ENCODE data around the gene P4HA2.

Gene P4HA2

DNA sequence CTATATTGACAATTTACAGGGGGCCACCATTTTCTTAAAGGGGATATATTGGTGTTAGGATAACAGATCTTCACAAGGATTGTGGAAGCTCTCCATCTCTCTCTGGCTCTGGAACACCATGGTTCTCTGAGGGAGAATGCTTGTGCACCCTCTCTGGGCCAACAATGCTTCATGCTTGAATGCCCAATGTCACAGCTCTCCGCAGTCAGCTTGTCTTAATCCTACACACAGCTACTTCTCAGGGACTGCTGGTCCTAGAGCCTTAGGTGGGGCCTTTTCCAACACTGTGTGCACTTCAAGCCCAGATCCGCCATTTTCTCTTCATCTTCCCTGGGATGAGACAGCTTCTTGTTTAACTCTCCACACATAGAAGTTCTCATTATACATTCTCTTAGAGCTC is 22.9 kb upstream of the P4HA2 start:
- DNase-seq (ENCODE audit: low read depth), result no peak

DNA sequence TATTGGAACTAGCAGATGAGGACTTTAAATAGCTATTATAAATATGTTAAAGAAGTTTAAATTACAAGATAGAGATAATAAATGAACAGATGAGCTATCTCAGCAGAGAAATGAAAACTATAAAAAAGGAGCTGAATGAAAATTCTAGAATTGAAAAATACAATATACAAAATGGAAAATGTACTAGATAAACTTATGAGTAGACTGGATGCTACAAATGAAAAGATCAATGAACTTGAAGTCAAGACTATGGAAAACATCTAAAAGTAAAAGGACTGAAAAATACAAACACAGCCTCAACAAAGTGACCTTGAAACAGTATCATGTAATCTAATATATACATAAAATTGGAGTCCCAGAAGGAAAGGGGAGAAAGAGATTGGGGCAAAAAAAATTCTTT is 19.2 kb upstream of the P4HA2 start:
- DNase-seq (ENCODE audit: low read depth), result no peak

DNA sequence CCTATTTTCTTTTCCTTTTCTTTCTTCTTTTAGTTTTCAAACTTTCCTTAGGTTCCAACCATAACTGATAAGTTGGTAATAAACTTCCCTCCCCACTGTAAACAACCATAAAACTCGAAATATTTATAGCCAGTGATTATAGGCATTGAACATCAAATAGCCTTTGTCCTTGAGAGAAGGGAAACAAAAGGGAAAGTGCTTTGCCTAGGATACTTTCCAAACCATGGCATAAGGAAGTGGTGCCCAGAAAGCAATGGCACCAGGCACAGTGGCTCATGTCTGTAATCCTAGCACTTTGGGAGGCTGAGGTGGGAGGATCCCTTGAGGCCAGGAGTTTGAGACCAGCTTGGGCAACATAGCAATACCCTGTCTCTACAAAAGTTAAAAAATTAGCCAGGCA is 17.9 kb upstream of the P4HA2 start:
- no peak for DNase-seq (ENCODE audit: low read depth)

DNA sequence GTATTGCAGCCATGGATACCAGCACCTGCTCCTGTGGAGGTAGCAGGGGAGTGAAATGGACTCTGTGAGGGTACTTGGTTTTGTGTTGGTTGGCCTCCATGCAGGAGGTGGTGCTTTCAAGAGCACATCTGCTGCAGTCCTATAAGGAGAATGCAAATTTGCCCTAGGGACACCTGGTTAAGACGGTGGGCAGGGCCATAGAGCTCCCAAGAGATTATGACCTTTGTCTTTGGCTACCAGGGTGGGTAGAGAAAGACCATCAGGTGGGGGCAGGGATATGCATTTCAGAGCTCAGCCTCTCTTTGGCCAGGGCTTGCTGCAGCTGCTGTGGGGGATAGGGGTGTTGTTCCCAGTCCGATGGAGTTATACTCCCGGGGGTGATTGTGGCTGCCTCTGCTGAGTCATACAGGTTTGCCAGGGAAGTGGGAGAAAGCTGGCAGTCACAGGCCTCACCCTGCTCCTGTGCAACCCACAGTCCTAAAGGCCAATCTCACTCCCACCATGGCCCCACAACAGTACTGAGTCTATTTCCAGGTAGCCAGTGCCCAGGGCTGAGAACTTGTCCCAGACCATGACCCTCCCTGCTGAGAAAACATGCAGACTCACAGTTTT is 15.8 kb upstream of the P4HA2 start:
- no peak for DNase-seq (ENCODE audit: low read depth)

DNA sequence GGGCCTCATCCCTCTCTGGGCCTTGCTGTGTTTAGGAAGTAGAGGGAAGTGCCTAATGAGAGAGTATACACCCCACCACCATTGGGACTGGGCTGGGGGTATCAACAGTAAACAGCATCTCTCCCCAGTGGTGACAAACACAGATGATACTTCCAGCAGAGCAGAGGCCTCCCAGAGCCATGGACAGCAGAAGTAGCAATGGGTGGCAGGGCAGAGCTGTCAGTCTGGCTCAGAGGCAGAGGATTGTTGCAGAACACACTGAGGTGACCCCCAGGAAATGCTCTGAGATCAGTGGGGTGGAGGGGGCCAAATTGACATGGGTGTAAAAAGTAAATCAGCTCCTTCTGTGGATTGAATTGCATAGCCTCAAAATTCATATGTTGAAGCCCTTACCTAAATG is 12.1 kb upstream of the P4HA2 start:
- no peak for DNase-seq (ENCODE audit: low read depth)

DNA sequence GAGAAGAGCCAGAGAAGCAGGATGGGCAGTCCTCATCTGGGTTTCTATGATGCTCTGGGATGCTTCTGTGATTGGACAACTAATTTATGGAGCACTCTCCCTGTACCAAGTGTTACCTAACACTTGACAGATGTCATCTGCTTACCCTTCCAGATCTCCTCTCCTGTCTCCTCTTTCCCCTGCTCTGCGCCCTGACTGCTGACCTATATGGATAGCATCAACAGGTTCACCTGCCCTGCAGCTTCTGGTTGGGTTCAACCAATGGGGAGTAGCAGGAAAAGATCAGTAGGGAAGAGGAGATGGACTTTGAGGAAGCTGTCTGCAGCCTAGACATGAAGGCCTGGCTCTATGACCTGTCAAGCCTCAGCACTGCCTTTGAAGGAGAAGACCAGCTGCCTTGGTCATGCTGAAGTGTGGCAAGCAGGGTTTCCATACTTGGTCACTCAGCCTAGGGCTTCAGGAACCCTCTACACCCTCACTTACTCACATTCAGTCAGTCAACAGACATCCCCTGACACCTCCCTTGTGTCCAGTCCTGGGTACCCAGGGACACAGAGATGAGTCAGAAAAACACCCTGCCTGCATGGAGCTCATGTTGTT is 11.3 kb upstream of the P4HA2 start:
- DNase-seq (ENCODE audit: low read depth), result no peak

DNA sequence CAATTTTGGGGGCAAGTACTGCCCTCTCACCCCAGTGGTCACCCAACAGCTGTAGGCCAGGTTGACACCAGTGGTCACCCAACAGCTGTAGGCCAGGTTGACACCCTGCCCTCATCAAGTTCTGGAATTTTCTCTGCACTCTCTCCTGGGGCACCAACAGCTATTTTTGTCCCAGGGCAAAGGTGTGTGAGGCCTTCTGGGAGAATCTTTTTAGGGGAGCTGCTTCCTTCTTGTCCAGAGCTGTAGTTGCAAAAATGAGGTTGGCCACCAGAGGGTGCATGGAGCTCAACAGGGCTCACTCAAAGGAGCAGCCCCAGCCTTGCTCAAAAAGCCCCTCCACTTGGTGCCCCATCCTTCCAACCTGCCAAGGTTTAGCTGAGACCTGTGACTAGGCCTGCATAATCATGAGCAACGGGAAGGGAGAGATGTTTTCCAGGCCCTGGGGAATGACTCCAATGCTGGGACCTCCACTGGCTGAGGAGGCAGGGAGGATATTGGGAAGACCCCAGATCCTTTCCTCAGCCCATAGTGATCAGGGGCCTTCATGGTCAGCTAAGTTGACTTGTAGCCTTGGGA is 10.6 kb upstream of the P4HA2 start:
- peak; percentile 48 for DNase-seq (ENCODE audit: low read depth)

DNA sequence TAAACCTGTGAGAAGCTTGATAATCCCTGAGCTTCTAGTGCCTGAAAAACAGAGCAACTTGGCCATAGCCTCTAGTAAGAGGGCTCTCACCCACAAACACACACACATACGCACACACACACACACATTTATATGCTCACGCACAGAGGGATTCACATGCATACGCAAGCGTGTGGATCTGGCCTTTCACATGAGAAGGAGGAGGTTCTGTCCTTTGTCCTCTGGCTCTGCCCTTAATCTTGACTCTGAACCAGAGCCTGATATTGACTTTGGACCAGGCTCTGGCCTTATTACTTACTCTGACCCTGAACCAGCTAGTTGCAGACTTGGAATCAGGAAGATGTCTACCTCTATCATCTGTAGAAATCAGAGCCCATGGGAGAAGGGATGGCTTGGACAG is 10.0 kb upstream of the P4HA2 start:
- no peak for DNase-seq (ENCODE audit: low read depth)

DNA sequence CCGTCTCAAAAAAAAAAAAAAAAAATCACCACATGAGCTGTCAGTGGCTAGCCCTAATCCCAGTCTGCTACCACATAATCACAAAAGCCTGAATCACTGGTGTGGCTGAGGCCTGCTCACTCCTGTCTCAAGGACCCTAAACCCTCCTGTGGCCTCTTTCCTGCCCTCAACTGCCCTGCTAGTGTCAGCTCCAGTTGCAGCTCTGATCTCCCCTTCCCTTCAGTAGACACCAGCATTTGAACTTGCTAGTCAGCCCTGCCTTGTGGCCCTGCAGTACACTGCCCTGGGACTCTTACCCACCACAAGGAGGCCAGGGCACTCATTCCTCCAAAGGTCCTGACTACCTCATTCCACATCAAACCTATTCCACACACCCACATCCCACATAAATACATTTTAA is 9.5 kb upstream of the P4HA2 start:
- no peak for DNase-seq (ENCODE audit: low read depth)

DNA sequence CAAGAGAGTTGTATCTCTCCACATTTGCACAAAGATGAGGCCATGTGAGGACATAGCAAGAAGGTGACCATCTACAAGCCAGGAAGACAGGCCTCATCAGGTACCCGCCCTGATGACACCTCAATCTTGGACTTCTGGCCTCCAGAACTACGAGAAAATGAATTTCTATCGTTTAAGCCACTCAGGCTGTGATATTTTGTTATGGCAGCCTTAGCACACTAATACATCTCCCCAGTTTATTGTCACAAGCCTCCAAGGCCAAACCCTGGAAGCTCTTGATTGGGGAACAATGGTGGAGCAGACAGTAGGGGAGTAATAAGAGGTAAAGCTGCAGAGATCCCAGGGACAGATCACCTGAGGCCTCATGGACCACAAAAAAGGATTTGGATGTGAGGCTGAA is 7.7 kb upstream of the P4HA2 start:
- DNase-seq (ENCODE audit: low read depth), result no peak

DNA sequence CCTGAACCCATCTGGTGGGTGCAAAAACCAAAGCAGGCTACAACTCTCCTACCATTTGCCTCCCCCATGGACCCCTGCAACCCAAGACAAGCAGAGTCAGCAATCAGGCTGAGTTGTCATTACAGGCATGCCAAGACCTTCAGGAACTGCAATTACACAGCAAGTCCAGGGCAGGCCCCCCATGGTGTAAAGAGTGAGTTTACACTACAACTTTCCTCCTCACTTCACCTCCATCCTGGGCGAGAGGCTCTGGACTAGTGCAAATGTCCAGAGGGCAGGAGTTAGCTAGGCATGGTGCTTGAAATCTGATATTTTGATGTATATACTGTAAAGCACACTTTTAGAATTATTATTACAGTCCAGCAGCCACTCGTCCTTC is 7.0 kb upstream of the P4HA2 start:
- no peak for DNase-seq (ENCODE audit: low read depth)

DNA sequence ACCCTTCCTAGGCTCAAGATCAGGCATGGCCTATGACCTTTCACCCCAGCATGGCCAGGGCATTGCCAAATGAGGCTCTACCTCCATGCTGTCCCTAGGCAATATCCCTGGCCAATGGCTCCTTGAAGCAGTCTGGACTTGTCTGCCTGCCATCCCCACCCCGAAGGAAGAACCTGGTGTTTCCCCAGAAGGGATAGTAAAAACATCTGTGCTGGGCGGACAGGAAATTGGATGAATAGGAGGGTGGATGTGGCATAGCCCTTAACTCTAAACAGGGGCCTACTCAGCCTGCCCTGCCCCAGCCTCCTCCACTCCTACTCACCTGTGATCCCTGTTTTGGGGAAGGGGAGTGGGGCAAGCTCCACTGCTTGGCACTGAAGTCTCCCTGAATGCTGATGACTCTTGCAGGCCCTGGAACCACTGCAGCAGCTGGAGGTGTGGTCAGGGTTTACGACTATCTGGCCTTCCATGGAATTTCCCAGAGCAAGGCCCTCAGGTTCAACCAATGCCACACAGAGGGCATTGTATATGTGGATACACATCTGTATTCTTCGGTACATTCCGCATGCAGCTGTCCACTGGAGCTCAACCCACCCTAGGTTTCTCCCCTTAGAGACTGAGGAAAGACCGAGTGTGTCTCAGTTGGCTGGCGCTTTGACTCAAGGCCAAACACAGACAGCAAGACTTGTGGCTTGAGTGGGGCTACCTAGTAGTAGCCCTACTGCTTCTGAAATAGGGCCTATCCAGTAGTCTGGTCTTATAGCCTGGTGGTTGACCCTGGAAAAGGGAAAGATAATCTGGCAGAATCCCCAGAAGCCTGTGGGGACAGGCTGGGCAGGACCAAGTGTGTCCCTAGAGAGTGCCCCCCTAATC is 6.4 kb upstream of the P4HA2 start:
- no peak for DNase-seq (ENCODE audit: low read depth)

DNA sequence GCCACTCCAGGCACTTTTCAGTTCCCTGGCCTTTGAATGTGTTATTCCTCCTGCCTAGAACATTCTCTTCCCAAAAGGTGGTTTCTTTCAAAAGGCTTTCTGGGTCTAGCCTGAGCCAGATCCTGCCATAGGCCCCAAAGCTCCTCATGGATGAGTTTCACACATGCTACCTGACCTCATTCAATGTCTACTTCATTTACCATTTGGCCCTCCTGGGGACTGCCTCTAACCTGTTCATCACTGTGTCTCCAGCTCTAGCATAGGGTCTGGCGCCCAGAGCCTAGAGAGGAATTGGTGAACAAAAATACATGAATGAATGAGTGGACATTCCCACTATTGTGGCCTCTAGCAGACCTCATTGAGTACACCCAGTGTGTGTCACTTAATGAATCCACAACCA is 5.4 kb upstream of the P4HA2 start:
- DNase-seq (ENCODE audit: low read depth), result no peak

DNA sequence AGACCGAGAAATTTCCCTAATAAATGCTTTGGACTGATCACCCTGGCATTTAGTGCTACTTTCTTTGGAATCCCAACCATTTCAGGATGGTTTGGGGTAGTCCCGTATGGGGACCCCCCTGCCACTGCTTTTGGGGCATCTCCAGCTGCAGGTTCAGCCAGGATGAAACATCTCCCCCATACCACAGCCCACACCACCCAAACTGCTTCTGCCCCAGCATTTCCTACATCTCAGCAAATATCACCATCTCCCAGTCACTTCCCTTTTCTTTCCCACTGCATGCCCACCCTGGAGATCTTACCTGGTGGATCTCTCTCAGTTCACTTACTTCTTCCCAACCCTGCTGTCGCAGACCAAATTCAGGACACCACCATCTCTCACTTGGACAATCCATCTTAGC is 4.8 kb upstream of the P4HA2 start:
- DNase-seq (ENCODE audit: low read depth), result no peak

DNA sequence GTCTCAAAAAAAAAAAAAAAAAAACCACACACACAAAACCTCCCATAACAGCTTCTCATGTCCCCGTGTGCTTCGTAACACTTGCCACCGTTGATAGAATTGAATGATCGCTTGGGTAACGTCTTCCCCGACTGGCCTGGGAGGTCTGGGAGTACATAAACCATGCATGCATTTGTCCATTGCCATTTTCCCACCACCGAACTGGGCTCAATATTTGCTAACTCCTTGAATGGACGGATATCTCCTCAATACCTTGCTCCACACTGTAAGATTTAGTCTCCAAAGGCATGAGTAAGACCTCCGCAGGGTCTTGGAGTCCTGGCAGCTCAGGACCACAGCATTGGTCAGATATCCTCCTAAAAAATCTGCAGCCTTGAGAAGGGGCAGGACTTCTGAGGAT is 3.2 kb upstream of the P4HA2 start:
- DNase-seq (ENCODE audit: low read depth), result no peak

DNA sequence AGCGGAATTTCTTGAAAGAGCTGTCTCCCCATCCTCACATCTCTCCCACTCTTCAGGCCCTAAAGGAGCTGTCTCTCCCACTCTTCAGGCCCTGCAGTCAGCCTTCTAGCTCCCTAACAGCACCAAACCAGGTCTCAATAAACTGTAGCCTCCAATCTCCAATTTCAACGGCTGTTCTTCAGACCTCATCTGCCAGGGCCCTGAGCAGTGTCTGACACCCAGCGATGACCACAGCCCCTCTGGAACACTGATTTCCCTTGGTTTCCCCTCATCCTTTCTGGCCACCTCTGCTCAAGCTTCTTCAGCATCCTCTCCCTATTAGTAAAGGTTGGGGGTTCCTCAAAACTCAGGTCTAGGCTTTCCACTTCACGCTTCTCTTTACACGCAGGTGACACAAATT is 1.6 kb upstream of the P4HA2 start:
- no peak for DNase-seq (ENCODE audit: low read depth)

DNA sequence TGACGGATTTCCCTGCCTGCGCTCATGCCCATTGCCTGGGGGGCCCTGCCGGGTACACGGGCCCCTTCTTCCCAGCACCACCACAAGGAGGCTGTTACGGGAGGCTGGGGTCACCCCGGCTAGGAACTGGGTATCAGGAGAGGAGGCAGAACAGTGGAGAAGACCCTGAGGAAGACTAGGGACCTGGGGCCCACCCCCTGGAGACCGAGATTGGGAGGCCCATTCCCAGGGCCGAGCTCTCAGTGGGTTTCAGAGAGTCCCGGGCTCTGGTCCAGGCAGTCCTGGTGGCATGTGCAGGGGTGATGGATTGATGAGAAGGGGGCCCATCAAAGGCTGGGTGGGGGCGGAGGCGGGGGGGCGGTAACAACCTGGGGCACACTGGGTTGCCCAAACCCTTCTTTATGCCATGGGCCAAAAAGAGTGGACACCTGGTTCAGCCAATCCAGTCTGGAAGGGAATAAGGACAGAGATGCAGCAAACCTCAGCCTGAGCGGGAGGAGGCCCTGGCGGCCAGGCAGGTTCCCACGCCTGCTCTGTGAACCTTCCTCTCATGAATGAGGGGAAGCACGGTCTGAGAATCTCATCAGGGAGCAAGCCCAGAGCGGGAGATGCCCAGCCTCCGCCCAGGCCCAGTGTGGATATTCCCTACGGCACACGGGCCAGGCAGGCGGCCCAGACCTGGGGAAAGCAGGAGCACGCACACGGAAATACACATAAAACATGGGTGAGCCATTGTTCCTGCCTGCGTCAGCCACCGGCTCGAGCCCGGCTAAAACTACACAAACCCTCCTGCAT is 785 bp upstream of the P4HA2 start:
- DNase-seq (ENCODE audit: low read depth), result no peak

DNA sequence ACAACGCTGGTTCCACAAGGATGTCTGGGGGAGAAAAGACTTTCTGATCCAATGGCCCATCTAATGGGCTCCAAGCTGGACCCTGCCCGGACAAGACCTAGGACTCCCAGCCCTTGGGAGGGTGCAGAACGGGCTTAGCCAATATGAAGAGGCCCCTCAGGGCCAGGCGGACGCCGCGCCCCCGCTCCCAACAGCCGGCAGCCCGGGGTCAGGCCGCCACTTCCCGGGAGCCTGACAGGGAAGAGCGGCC is 493 bp downstream of the P4HA2 start:
- DNase-seq (ENCODE audit: low read depth), result no peak

DNA sequence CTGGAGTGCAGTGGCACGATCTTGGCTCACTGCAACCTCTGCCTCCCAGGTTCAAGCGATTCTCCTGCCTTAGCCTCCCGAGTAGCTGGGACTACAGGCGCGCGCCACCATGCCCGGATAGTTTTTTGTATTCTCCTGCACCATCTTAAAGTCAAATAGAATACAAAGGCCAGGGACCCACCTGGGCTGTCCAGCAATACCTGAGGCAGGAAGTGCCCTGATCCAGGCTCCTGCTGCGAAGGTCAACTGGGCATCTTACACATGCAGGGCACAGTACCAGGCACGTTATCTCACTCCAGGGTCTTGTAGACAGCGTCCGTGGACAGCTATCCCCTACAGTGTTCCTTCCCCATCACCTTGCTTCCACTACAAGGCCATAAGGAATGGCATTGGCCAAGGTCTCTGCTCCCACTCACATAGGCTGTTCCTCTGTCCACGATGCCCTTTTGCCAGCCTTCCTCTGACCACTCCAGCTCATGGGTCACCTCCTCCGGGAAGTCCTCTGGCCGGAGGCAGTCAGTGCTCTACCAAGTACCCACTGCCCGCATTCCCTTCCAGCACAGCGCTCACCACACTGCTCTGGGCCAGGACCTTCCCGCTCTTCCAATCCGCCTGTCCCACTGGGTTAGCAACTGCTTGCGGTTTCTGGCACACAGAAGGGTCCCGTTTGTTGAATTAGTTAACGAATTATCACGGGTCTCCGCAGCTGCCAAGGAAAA is 978 bp downstream of the P4HA2 start:
- peak; percentile 34 for DNase-seq (ENCODE audit: low read depth)

DNA sequence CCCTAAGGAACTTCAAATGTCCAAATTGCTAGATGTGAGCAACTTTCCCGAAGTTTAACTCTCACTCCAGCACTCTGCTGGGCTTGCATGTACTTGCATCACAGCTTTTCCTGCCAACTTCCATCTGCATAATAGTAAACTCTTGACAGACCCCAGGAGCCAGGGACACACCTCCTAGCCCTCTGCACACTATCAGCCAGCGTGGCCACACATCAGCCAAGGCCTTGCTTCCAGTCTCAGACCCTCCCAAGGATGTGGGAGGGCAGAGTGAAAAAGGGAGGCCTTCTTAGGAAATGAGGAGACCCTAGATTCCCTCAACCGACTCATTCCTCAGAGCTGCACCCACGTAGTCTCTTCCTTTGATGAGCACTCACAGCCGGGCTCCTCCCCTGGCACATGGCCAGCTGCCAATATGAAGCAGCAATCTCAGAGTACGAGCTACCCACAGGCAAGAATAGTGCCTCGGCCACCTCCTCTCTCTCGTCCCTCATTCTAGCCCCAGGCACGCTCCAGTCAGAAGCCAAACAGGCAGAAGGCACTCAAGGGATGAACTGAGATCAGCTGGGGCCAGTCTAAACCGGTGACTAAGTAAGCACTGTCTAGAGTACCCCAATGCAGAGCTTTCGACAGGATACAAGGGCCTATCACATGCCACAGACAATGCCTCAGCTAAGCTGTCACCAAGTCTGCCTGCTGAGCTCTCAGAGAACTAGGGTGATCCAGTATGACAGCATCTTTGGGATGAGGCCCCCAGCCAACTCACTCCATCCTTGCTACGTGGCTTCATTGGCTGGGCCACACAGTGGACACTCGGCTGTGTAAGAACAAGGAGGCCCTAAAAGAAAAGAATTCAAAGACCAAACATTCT is 2.3 kb downstream of the P4HA2 start:
- DNase-seq (ENCODE audit: low read depth), result peak; percentile 60

DNA sequence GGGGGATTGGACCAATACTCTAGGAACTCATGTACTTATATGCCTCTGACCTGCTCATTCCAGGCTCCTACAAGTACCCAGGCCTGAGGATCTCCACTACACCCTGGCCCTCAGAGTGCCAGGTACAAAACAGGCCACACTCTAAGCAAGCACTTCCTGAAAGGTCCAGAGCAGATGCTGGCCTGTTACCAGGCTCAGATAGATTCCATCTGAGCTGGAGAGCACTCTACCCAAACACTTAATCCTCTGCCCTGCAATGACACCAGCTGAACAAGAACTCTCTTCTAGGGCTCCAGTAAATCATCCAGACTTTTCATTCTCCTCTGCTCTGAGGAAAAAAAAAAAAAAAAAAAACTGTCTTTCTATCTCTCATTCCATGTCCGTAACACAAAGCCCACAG is 2.9 kb downstream of the P4HA2 start:
- DNase-seq (ENCODE audit: low read depth), result peak; percentile 58
